ENCODE measurements around the gene TNS1. TPM values are rescaled to one million over a fixed set of nuclear protein-coding genes. Genes with fewer than 3 reads are reported as not detected.

TNS1 gene
- total RNA-seq, 2 donors from 2014 or later: 168 to 174 TPM

GRCh38 chr2:217843324-217843723, 159.5 kb downstream of the TNS1 start:
- TF ChIP-seq CTCF (IDR thresholded peaks at IDR 0.05) (no peak), POLR2A (IDR thresholded peaks at IDR 0.05) (no peak)
- intact Hi-C loops (cut with DNase I): no loop called here
- H3K9me3 ChIP-seq: no peaks in the 10 kb centered on the region
- no peak overlapping the region for H3K4me3 ChIP-seq
- no peak for DNase-seq
- no peaks in the 10 kb centered on the region for H3K27me3 ChIP-seq
- WGBS, 2 donors: 78 to 84% methylated on average over 1 of the region's 1 CpG
- ATAC-seq: no peak
- H3K27ac ChIP-seq: no peak overlapping the region
- H3K36me3 ChIP-seq (replicated peaks in 1 of 2; ENCODE audit: insufficient read depth in 1 of 2, low read depth in 2 of 2): peaks cover 10 to 12% of the 10 kb centered on the region in 2 donors
- peaks cover 37% of the 10 kb centered on the region for H3K4me1 ChIP-seq

DNA sequence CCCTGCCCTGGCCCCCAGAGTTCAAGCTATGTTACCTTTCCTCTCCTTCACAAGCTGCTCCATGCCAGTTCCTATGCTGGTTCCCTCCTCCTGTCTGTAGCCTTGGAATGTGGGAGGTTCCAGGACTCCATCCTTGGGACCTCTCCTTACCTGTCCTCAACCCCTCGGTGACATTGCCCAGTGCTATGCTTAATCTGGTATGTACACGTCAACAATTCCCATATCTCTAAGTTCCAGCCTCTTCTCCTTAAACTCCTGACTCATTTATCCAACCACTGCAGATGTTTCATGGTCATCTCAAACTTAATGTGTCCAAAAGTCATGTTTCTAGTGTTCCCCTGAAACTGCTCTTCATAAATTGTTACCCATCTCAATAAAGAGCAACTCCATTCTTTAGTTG, 160.8 kb downstream of the TNS1 start:
- H3K27ac ChIP-seq: no peak overlapping the region
- H3K27me3 ChIP-seq: no peaks in the 10 kb centered on the region
- 64 to 72% methylated on average over 2 of the region's 2 CpGs for WGBS, 2 donors
- peaks cover 0 to 2% of the 10 kb centered on the region in 2 donors for H3K36me3 ChIP-seq (replicated peaks in 1 of 2; ENCODE audit: insufficient read depth in 1 of 2, low read depth in 2 of 2)
- H3K4me3 ChIP-seq: no peak overlapping the region
- H3K9me3 ChIP-seq: no peaks in the 10 kb centered on the region
- intact Hi-C loops (cut with DNase I): no loop called here
- no peak for TF ChIP-seq POLR2A (IDR thresholded peaks at IDR 0.05)
- TF ChIP-seq CTCF (IDR thresholded peaks at IDR 0.05): no peak
- DNase-seq (no peak), ATAC-seq (no peak)
- peaks cover 31% of the 10 kb centered on the region for H3K4me1 ChIP-seq

- H3K36me3 ChIP-seq (replicated peaks in 1 of 2; ENCODE audit: insufficient read depth in 1 of 2, low read depth in 2 of 2): peaks cover under 1 to 7% of the 10 kb centered on the region in 2 donors
- DNase-seq: no peak
- intact Hi-C loops (cut with DNase I): no loop called here
- no peaks in the 10 kb centered on the region for H3K27me3 ChIP-seq
- no peaks in the 10 kb centered on the region for H3K9me3 ChIP-seq
- no peak for TF ChIP-seq CTCF (IDR thresholded peaks at IDR 0.05)
- no peak for TF ChIP-seq POLR2A (IDR thresholded peaks at IDR 0.05)
- no peak overlapping the region for H3K4me3 ChIP-seq
- peak overlapping the region in 1 of 4 donors; percentile 25 for H3K27ac ChIP-seq
- peaks cover 22% of the 10 kb centered on the region for H3K4me1 ChIP-seq
- WGBS, 2 donors: 67 to 100% methylated on average over 1 to 3 of the region's 3 CpGs
- no peak for ATAC-seq
Observed at GRCh38 chr2:217840522-217840921, 162.3 kb downstream of the TNS1 start.

DNA sequence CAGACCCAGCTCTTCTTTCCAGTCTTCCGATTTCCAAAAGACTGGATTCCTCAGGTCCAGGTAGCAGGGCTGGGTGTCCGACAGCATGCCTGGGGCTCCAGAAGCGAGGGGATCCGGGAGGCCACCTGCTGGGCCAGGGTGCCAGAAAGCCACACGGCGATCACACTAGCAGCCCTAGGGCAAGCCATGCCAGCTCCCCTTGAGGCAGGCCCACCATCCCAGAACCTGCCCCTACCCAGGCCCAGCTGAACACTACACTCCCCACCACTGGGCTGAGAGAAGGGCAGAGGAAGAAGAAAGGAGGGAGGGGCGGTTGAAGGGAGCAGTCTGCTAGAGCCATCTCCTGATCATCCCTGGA, 163.1 kb downstream of the TNS1 start:
- TF ChIP-seq CTCF (IDR thresholded peaks at IDR 0.05) (no peak), POLR2A (IDR thresholded peaks at IDR 0.05) (no peak)
- no peak overlapping the region for H3K27ac ChIP-seq
- DNase-seq: no peak
- peaks cover 22% of the 10 kb centered on the region for H3K4me1 ChIP-seq
- 93 to 95% methylated on average over 2 to 7 of the region's 7 CpGs for WGBS, 2 donors
- H3K27me3 ChIP-seq: no peaks in the 10 kb centered on the region
- no peak overlapping the region for H3K4me3 ChIP-seq
- intact Hi-C loops (cut with DNase I): no loop called here
- H3K9me3 ChIP-seq: no peaks in the 10 kb centered on the region
- ATAC-seq: no peak
- H3K36me3 ChIP-seq (replicated peaks in 1 of 2; ENCODE audit: insufficient read depth in 1 of 2, low read depth in 2 of 2): peaks cover 7 to 12% of the 10 kb centered on the region in 2 donors

DNA sequence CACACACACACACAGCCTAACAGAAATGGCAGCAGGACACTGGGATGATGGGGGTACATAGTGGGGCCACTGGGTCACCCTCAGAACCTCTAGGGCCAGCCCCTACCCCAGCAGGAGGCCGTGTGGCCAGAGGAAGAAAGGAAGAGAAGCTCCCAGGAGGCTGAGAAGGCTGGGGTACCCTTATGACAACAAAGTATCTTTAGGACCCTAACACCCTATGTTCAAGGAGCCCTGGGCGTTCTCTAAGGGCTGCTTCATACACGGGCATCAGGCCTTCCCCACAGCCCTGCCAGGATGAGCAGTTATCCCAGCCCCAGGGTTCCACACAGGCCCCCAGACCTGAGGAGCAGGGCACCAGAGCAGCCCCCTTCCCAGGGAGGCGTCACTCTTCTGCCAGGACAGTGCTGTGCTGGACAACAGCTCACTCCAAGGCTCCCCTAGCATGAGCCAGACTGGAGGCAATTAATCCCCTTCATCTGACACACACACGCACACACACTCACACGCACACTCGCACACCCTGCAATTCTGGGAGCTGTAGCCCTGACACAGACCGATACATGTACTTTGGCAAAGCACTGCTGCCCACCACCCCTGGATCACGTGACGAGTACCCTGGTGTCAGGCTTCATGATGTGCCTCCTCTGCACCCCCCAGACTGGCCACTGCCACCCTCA, 163.6 kb downstream of the TNS1 start:
- TF ChIP-seq CTCF (IDR thresholded peaks at IDR 0.05) (no peak), POLR2A (IDR thresholded peaks at IDR 0.05) (no peak)
- Histone ChIP-seq H3K36me3 (replicated peaks in 1 of 2; ENCODE audit: insufficient read depth in 1 of 2, low read depth in 2 of 2) (peaks cover 10 to 14% of the 10 kb centered on the region in 2 donors), H3K4me1 (peaks cover 22% of the 10 kb centered on the region), H3K4me3 (no peak overlapping the region), H3K27me3 (no peaks in the 10 kb centered on the region), H3K27ac (peak overlapping the region in 1 of 4 donors; percentile 53), H3K9me3 (no peaks in the 10 kb centered on the region)
- DNase-seq (no peak), ATAC-seq (no peak)
- WGBS, 2 donors: 84 to 91% methylated on average over 5 to 10 of the region's 10 CpGs
- intact Hi-C loops (cut with DNase I): no loop called here
